ENCODE results near the gene CCDC77.

DNA sequence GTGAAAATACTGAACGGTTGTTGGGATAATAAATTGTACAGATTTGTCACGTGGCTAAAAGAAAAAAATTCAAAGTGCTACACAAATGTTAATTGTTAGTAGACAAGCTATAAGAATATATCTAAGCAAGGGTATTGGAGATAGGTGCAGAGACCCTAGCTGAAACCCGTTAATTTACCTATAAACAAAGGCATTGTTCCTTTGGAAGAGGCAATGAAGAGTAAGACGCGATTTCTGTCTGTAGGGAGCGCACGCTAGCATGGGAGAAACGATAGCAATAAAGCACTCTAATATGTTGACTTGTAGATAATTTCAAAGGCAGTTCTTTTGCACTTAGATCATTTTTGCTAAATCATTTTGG, 565 bp downstream of the CCDC77 start:
- TF ChIP-seq, protein P1, sequence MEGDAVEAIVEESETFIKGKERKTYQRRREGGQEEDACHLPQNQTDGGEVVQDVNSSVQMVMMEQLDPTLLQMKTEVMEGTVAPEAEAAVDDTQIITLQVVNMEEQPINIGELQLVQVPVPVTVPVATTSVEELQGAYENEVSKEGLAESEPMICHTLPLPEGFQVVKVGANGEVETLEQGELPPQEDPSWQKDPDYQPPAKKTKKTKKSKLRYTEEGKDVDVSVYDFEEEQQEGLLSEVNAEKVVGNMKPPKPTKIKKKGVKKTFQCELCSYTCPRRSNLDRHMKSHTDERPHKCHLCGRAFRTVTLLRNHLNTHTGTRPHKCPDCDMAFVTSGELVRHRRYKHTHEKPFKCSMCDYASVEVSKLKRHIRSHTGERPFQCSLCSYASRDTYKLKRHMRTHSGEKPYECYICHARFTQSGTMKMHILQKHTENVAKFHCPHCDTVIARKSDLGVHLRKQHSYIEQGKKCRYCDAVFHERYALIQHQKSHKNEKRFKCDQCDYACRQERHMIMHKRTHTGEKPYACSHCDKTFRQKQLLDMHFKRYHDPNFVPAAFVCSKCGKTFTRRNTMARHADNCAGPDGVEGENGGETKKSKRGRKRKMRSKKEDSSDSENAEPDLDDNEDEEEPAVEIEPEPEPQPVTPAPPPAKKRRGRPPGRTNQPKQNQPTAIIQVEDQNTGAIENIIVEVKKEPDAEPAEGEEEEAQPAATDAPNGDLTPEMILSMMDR (IDR thresholded peaks at IDR 0.05) = no peak
- no peak for TF ChIP-seq POLR2A (IDR thresholded peaks at IDR 0.05)

Measured in esophagus squamous epithelium (tissue), 4 donors.